ENCODE data around the gene SLC2A9.

SLC2A9 gene

DNA sequence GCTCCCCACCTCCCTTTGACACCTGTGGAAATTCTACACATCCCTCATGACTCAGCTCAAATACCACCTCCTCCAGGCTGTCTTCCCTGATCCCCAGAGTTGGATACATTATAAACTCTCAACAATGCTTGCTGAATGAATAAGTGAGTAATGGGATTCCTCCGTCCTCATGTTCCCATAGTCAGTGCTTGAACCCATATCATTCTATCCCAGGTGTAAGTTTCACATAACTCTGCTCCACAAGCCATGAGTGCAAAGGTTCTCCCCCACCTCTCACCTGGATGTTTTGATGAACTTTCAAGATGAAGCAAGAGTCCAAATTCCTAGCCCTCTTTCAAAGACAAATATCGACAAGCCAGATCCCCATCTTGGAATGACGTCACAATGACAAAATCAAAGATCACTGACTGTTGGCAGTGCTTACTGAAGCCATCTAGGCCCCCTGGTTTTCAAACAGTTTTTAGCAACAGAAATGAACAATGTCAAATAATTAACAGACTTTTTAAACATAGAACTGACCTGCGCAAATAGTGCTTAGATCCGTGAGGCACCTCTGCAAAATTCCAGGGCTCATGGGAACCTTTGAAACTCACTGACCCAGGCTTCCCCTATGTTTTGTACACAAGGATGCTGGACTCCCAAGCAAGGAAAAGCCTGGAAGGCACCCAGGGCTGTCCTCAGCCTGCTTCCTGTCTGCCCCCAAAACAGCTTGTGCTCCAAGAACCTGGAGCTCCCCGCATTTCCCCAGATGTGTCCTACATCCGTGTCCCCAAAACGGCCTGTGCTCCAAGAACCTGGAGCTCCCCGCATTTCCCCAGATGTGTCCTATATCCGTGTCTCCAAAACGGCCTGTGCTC lies 4.0 kb downstream of the SLC2A9 start:
- TF ChIP-seq, protein P1, sequence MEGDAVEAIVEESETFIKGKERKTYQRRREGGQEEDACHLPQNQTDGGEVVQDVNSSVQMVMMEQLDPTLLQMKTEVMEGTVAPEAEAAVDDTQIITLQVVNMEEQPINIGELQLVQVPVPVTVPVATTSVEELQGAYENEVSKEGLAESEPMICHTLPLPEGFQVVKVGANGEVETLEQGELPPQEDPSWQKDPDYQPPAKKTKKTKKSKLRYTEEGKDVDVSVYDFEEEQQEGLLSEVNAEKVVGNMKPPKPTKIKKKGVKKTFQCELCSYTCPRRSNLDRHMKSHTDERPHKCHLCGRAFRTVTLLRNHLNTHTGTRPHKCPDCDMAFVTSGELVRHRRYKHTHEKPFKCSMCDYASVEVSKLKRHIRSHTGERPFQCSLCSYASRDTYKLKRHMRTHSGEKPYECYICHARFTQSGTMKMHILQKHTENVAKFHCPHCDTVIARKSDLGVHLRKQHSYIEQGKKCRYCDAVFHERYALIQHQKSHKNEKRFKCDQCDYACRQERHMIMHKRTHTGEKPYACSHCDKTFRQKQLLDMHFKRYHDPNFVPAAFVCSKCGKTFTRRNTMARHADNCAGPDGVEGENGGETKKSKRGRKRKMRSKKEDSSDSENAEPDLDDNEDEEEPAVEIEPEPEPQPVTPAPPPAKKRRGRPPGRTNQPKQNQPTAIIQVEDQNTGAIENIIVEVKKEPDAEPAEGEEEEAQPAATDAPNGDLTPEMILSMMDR (IDR thresholded peaks at IDR 0.05; ENCODE audit: insufficient read depth, low read length, poor library complexity, severe bottlenecking) = no peak
- no peaks in the 10 kb centered on the region for H3K27me3 ChIP-seq (replicated peaks; ENCODE audit: control insufficient read depth, insufficient read depth, low read length)

DNA sequence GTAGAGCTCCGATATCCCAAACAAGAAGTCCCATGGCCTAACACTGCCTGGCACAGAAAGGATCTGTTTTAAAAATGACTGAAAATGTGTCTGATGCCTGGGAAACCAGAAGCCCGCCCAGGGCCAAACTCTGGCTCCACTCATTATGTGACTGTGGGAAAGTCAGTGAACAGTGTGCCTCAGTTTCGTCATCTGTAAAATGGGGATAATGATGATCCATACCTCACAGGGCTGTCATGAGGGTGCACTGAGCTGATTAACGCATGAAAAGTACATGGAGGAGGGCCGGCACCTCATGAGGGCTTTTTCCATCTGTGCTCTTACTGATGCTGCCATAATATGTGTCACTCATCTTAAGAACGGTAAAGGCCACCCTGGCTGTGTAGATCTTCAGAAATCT lies 5.1 kb downstream of the SLC2A9 start:
- Histone ChIP-seq H3K36me3 (ENCODE audit: control insufficient read depth, insufficient read depth, low read length) (no peaks in the 10 kb centered on the region), H3K27me3 (replicated peaks; ENCODE audit: control insufficient read depth, insufficient read depth, low read length) (no peaks in the 10 kb centered on the region), H3K4me3 (replicated peaks; ENCODE audit: low read depth, low read length) (no peak overlapping the region)
- TF ChIP-seq, protein P1 (IDR thresholded peaks at IDR 0.05; ENCODE audit: insufficient read depth, low read length, poor library complexity, severe bottlenecking) = no peak
- DNase-seq (ENCODE audit: extremely low read depth, insufficient read length) = no peak

More for the DNA sequence above, 4.0 kb downstream of the SLC2A9 start:
- Histone ChIP-seq H3K4me3 (replicated peaks; ENCODE audit: low read depth, low read length) (no peak overlapping the region), H3K36me3 (ENCODE audit: control insufficient read depth, insufficient read depth, low read length) (no peaks in the 10 kb centered on the region)
- DNase-seq (ENCODE audit: extremely low read depth, insufficient read length) = no peak

DNA sequence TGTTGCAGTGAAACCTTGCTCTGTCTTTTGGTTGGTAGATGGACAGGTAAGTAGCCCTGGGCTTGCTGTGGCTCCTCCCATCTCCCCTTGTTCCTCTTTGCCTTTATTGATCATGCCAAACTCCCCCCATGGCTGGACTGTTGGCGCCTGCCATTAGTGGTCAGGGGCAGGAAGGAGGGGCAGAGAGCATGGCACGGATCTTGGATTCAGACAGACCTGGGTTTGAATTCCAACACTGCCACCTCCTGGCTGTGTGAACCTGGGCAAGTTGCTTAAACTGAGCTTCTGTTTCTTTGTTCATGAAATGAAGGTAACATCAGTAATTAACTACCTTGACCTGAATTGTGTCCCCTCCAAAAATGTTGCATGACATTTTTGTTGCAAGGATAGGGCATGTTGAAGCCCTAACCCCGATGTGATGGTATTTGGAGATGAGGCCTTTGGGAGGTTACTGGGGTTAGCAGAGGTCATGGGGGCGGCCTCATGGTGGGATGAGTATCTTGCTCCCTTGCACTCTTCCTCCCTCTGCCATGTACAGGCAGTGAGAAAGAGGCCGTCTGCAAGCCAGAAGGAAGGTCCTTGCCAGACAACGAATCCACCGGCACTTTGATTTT lies 6.0 kb downstream of the SLC2A9 start:
- H3K27me3 ChIP-seq (replicated peaks; ENCODE audit: control insufficient read depth, insufficient read depth, low read length) = no peaks in the 10 kb centered on the region
- H3K4me3 ChIP-seq (replicated peaks; ENCODE audit: low read depth, low read length) = no peak overlapping the region
- TF ChIP-seq, protein P1 (IDR thresholded peaks at IDR 0.05; ENCODE audit: insufficient read depth, low read length, poor library complexity, severe bottlenecking) = peak; percentile 74
- H3K36me3 ChIP-seq (ENCODE audit: control insufficient read depth, insufficient read depth, low read length) = no peaks in the 10 kb centered on the region
- peak; percentile 47 for DNase-seq (ENCODE audit: extremely low read depth, insufficient read length)

DNA sequence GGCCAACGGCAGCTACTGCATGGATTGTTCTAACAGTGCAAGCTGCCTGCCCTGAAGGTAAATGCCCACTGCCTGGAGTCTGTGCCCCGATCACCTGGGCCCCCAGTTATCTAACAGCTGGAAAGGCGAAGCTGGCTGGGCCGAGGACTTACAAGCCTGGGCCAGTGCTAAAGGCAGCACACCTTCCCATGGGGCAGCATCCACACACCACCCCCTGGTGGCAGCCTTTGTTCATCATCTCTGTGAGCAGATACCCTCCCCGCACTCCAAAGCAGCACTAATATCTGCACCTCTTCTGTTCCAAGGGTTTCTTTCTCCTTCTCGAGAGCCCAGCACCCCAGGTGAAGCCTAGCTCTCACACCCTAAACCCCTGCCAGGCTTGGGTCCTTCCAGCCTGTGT lies 7.6 kb downstream of the SLC2A9 start:
- no peaks in the 10 kb centered on the region for H3K36me3 ChIP-seq (ENCODE audit: control insufficient read depth, insufficient read depth, low read length)
- TF ChIP-seq, protein P1 (IDR thresholded peaks at IDR 0.05; ENCODE audit: insufficient read depth, low read length, poor library complexity, severe bottlenecking) = peak; percentile 78
- DNase-seq (ENCODE audit: extremely low read depth, insufficient read length) = peak; percentile 42

DNA sequence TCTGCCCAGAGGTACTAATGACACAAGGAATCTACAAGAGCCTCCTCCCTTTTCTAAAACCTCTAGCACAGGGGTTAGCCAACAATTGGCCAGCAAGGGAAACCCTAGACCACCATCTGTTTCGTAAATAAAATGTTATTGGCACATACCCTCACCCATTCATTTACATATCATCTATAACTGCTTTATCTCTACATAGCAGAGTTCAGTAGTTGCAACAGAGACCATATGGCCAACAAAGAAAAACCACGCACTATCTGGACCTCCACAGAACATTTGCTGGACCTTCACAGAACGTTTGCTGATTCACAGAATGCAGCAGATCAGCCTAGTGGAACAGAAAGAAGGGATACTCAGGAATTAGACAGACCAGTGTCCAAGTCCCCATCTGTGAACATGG lies 9.4 kb downstream of the SLC2A9 start:
- Histone ChIP-seq H3K4me3 (replicated peaks; ENCODE audit: low read depth, low read length) (no peak overlapping the region), H3K36me3 (ENCODE audit: control insufficient read depth, insufficient read depth, low read length) (no peaks in the 10 kb centered on the region), H3K27me3 (replicated peaks; ENCODE audit: control insufficient read depth, insufficient read depth, low read length) (no peaks in the 10 kb centered on the region)
- DNase-seq (ENCODE audit: extremely low read depth, insufficient read length) = no peak
- TF ChIP-seq, protein P1 (IDR thresholded peaks at IDR 0.05; ENCODE audit: insufficient read depth, low read length, poor library complexity, severe bottlenecking) = no peak

More for the DNA sequence above, 7.6 kb downstream of the SLC2A9 start:
- Histone ChIP-seq H3K4me3 (replicated peaks; ENCODE audit: low read depth, low read length) (no peak overlapping the region), H3K27me3 (replicated peaks; ENCODE audit: control insufficient read depth, insufficient read depth, low read length) (no peaks in the 10 kb centered on the region)
